HEK293T (cell line): ENCODE measurements around the gene ERC2.

Experiments
- ARNT ChIP-seq: fragments of 450-650 bp; IDR thresholded peaks from 2 replicates; pipeline ENCODE4 v1.6.1; 2017; ENCODE audit warnings: mild to moderate bottlenecking
- BHLHE40 ChIP-seq: fragments of 450-650 bp; IDR thresholded peaks from 2 replicates; pipeline ENCODE4 v1.6.1; 2016; ENCODE audit warnings: mild to moderate bottlenecking, moderate library complexity, borderline replicate concordance
- CTBP1 ChIP-seq: fragments of 450-650 bp; IDR thresholded peaks from 2 replicates; pipeline ENCODE4 v1.6.1; 2016; ENCODE audit warnings: borderline replicate concordance
- FOXM1 ChIP-seq: fragments of 450-650 bp; IDR thresholded peaks from 2 replicates; pipeline ENCODE4 v1.6.1; 2017; ENCODE audit warnings: mild to moderate bottlenecking, borderline replicate concordance
- L3MBTL2 ChIP-seq: fragments of 450-650 bp; conservative IDR thresholded peaks from 2 replicates; pipeline ENCODE4 v1.6.1; 2016; ENCODE audit warnings: mild to moderate bottlenecking
- SP1 ChIP-seq: fragments of 450-650 bp; IDR thresholded peaks from 2 replicates; pipeline ENCODE4 v1.6.1; 2017
- TARDBP ChIP-seq: fragments of 450-650 bp; IDR thresholded peaks from 2 replicates; pipeline ENCODE4 v1.6.1; 2016

DNA sequence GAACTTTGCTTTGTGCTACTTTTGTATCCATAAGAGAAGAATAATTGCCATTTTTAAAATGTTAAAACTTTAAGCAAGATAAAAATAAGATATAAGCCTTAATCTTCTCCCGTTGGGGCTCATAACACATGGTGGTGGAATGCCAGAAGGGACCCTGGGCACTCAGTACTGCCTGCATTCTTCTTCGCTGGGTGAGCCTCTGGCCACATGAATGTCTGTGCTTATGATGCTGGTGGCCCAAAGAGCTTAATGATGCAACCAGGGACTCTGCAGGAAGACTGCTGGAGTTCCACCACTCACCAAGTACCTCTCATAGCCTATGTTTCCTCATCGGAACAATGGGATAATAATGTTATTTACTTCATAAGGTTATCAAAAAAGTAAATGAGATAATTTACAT, 103.6 kb downstream of the ERC2 start:
- TF ChIP-seq BHLHE40 = no peak
- no peak for TF ChIP-seq SP1
- TF ChIP-seq CTBP1 = no peak
- TF ChIP-seq L3MBTL2 = no peak
- no peak for TF ChIP-seq FOXM1
- no peak for TF ChIP-seq TARDBP
- no peak for TF ChIP-seq ARNT
